ENCODE data around the gene NATD1.

Gene NATD1

GRCh38 chr17:21289902-21290571, 36.8 kb upstream of the NATD1 start:
- DNase-seq, result no peak

- DNase-seq, result no peak
Observed at GRCh38 chr17:21289175-21289901, 36.1 kb upstream of the NATD1 start.

- no peak for DNase-seq
Observed at GRCh38 chr17:21288571-21289017, 35.4 kb upstream of the NATD1 start.

GRCh38 chr17:21287703-21288449, 34.7 kb upstream of the NATD1 start:
- peak; percentile 99 for DNase-seq

GRCh38 chr17:21286909-21287702, 33.9 kb upstream of the NATD1 start:
- peak; percentile 30 for DNase-seq

- DNase-seq, result peak; percentile 96
Observed at GRCh38 chr17:21286066-21286770, 33.0 kb upstream of the NATD1 start.

GRCh38 chr17:21285164-21286065, 32.2 kb upstream of the NATD1 start:
- peak; percentile 93 for DNase-seq

GRCh38 chr17:21284319-21285163, 31.3 kb upstream of the NATD1 start, which contains the start of gene MAP2K3:
MAP2K3 (plus strand) TSS chr17:21284711; CDS start chr17:21284921, 210 bp downstream.
- DNase-seq, result peak; percentile 99

- DNase-seq, result peak; percentile 78
Observed at GRCh38 chr17:21283482-21284318, 30.5 kb upstream of the NATD1 start.

- no peak for DNase-seq
Observed at GRCh38 chr17:21282850-21283249, 29.6 kb upstream of the NATD1 start.

- DNase-seq, result peak; percentile 85
Observed at GRCh38 chr17:21282231-21282630, 29.0 kb upstream of the NATD1 start.

- DNase-seq, result peak; percentile 93
Observed at GRCh38 chr17:21280081-21280518, 26.9 kb upstream of the NATD1 start.

- DNase-seq, result no peak
Observed at GRCh38 chr17:21279582-21279981, 26.4 kb upstream of the NATD1 start.

GRCh38 chr17:21279198-21279535, 26.0 kb upstream of the NATD1 start:
- no peak for DNase-seq

GRCh38 chr17:21278450-21279197, 25.4 kb upstream of the NATD1 start:
- DNase-seq, result peak; percentile 54

- no peak for DNase-seq
Observed at GRCh38 chr17:21277332-21277731, 24.1 kb upstream of the NATD1 start.

- no peak for DNase-seq
Observed at GRCh38 chr17:21276264-21276588, 23.0 kb upstream of the NATD1 start.

GRCh38 chr17:21275579-21276263, 22.5 kb upstream of the NATD1 start:
- DNase-seq, result peak; percentile 95

All from suppressor macrophage treated with lipopolysaccharide for 4 hours (primary cell).